Ishikawa (cell line): ENCODE data around the gene ITPR1.

Experiments used
- CEBPB ChIP-seq: IDR thresholded peaks from 2 replicates; pipeline ENCODE4 v1.6.1; 2012
- CREB1 ChIP-seq: IDR thresholded peaks from 2 replicates; pipeline ENCODE4 v1.6.1; 2012; ENCODE audit warnings: low read depth
- EGR1 ChIP-seq: IDR thresholded peaks from 2 replicates; pipeline ENCODE4 v1.6.1; 2012
- EP300 ChIP-seq: IDR thresholded peaks from 2 replicates; pipeline ENCODE4 v1.6.1; 2012; ENCODE audit warnings: borderline replicate concordance
- FOXM1 ChIP-seq: IDR thresholded peaks from 2 replicates; pipeline ENCODE4 v1.6.1; 2012; ENCODE audit warnings: low read depth, borderline replicate concordance
- NFIC ChIP-seq: IDR thresholded peaks from 2 replicates; pipeline ENCODE4 v1.6.1; 2012
- RAD21 ChIP-seq: IDR thresholded peaks from 2 replicates; pipeline ENCODE4 v1.6.1; 2012; ENCODE audit warnings: low read depth
- TAF1 ChIP-seq: IDR thresholded peaks from 2 replicates; pipeline ENCODE4 v1.6.1; 2012; ENCODE audit warnings: low read depth, mild to moderate bottlenecking
- TCF12 ChIP-seq: IDR thresholded peaks from 2 replicates; pipeline ENCODE4 v1.6.1; 2012; ENCODE audit warnings: low read depth
- TEAD4 ChIP-seq: IDR thresholded peaks from 2 replicates; pipeline ENCODE4 v1.6.1; 2012
- YY1 ChIP-seq: IDR thresholded peaks from 2 replicates; pipeline ENCODE4 v1.6.1; 2012; ENCODE audit warnings: low read depth
- ZBTB7A ChIP-seq: IDR thresholded peaks from 2 replicates; pipeline ENCODE4 v1.6.1; 2012; ENCODE audit warnings: low read depth
- TF ChIP-seq, protein P1 (sequence below): IDR thresholded peaks from 2 replicates; pipeline ENCODE4 v1.6.1; 2012; ENCODE audit warnings: low read depth, mild to moderate bottlenecking
- TF ChIP-seq, protein P2 (sequence below): IDR thresholded peaks from 2 replicates; pipeline ENCODE4 v1.6.1; 2012
- TF ChIP-seq, protein P3 (sequence below): IDR thresholded peaks from 2 replicates; pipeline ENCODE4 v1.6.1; 2012

ITPR1 gene

DNA sequence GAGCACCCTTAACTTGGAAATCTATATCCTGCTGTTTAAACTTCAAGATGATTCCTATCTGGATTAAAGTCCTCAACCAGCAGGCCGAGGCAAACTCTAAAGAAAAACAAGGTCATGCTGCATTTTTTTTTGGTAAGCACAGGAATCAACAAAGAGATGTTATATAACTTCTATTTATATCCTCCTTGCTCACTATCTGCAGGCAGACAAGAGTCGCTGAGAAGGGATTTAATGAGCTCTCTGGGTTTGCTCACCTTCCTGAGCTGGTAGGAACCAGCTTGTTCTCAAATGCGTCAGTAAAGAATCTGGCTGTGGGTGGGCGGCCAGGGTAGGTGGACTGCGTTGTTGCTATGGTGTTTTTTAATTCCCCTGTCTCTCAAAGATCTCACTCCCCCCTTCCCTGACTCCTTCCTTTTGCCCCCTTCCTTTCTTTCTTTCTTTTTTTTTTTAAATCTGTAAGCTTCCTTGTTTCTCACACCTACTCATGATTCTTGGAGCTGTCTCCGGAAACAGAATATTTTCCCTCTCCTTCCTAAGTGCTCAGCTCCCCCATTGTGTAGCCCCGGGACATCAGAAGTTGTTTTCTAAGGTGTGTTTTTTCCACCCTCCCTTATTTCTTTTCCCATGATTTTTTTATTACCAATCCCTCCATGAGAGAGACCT, 257.3 kb downstream of the ITPR1 start:
- TF ChIP-seq CEBPB (no peak), ZBTB7A (no peak), CREB1 (no peak), EP300 (no peak)
- TF ChIP-seq, protein P1, sequence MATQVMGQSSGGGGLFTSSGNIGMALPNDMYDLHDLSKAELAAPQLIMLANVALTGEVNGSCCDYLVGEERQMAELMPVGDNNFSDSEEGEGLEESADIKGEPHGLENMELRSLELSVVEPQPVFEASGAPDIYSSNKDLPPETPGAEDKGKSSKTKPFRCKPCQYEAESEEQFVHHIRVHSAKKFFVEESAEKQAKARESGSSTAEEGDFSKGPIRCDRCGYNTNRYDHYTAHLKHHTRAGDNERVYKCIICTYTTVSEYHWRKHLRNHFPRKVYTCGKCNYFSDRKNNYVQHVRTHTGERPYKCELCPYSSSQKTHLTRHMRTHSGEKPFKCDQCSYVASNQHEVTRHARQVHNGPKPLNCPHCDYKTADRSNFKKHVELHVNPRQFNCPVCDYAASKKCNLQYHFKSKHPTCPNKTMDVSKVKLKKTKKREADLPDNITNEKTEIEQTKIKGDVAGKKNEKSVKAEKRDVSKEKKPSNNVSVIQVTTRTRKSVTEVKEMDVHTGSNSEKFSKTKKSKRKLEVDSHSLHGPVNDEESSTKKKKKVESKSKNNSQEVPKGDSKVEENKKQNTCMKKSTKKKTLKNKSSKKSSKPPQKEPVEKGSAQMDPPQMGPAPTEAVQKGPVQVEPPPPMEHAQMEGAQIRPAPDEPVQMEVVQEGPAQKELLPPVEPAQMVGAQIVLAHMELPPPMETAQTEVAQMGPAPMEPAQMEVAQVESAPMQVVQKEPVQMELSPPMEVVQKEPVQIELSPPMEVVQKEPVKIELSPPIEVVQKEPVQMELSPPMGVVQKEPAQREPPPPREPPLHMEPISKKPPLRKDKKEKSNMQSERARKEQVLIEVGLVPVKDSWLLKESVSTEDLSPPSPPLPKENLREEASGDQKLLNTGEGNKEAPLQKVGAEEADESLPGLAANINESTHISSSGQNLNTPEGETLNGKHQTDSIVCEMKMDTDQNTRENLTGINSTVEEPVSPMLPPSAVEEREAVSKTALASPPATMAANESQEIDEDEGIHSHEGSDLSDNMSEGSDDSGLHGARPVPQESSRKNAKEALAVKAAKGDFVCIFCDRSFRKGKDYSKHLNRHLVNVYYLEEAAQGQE = no peak
- TF ChIP-seq, protein P2, sequence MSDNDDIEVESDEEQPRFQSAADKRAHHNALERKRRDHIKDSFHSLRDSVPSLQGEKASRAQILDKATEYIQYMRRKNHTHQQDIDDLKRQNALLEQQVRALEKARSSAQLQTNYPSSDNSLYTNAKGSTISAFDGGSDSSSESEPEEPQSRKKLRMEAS = no peak

DNA sequence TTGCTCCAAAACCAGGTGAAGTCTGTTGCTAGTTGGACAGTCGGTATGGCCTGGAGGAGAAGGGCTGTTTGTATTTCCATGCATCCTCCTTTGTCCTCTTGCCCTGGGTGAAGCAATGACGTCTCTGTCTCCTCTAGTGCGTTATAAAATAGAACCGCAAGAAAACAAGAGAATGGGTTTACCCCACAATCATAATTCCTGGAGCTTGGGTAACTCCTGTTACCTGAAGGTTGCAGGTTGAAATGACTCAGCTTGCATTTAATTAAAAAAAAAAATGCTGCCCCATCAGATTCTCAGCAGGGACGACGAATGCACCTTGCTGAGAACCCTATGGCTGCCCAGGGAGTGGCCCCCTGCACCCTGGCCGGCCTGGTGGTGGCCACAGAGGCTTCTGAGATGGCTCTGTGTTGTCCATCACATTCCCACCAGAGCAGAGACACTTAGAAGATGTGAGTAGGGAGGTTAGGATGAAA, 257.9 kb downstream of the ITPR1 start:
- TF ChIP-seq TEAD4 (no peak), EP300 (no peak)

DNA sequence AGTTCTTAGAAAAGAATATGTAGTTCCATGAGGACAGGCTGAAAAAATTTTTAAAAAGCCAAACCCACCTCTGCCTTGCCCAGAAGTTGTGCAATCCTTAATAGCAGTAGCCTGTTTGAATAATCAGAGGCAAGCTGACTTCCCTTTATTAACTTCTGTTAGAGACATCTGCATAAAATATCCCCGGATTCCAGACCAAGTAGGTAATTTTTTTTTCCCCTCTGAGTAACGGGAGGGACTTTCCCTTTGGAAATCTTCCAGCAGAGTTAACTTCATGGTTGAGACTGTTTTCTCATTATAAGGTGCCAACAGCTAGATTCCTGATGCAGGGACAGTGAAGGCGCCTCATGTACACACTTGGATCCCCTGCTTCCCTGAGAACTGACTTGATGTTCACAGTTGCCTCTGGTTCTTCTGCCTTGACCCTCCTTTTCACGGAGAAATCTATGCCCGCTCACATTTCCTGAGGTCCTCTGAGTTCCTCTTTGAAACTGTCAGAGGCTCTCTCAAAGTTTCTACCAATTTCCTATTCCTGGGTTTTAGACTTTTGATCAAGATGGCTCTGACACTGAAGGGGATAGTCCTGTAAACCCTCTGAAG, 258.5 kb downstream of the ITPR1 start:
- TF ChIP-seq NFIC (peak; percentile 34; the same call in 1 of the 2 replicates), CEBPB (peak; percentile 85)
- TF ChIP-seq, protein P2 = no peak

DNA sequence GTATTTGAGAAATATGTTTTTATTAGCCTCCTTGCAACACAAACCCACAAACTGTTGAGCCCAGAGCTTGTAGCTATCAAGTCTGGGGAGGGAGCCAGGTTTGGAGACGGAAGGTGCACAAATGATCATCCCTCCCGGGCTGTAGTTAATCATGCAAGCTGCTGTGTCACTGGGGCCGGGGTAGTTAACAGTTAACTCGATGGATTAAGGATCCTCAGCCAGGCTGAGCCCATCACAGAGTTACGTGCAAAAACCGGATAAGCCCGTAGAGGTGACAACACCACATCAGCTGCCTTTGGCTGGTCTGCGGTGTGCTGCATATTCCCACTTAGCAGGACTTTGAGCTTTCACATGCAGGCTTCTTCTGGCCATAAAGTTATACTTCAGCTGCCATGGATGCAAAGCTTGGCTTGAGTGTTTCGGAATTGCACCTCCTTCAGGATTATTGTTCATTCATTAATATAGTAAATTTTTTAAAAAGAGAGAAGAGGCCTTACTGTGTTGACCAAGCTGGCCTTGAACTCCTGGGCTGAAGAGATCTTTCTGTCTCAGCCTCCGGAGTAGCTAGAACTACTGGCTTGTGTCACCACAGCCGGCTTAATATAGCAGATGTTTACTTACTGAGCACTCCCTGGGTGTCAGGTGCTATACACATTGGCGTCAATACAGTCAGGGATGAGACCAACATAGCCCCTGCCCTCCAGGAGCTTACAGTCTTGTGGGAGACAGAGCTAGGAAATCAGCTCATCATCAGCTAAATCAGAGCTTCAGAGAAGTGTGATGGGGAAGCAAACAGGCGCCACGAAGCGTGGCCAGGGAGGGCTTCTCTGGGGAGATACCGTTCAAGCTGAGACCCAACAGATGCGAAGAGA, 259.3 kb downstream of the ITPR1 start:
- TF ChIP-seq, protein P1 = no peak
- no peak for TF ChIP-seq TAF1
- TF ChIP-seq RAD21 = no peak

DNA sequence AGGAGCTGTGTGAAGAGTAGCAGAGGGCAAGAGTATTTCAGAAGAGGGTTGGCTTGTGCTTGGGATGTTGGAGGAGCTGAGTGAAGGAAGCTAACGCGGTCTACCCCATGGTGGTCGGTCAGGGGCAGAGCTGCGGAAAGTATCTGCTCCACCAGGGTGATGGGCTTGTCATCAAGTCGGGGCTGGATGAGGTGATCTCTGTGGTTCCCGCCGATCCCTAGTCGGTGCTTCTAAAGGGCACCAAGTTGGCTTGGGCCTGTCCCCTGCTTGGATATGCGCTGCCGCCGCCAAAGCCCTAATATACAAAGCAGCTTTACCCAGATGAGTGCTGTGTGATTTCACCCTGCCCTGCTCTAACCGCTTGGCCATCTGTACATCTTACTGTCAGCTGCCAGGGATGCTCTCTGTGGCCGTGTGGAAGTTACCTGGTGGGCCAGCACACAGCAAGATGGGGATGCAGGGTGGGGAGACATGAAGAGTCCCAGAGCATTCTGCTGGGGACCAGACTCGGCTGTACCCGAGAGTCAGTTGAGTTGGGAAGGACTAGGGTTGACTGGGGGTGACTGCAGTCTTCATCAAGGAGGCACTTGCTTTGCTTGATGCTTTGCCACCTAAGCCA, 260.0 kb downstream of the ITPR1 start:
- no peak for TF ChIP-seq EP300
- TF ChIP-seq, protein P3, sequence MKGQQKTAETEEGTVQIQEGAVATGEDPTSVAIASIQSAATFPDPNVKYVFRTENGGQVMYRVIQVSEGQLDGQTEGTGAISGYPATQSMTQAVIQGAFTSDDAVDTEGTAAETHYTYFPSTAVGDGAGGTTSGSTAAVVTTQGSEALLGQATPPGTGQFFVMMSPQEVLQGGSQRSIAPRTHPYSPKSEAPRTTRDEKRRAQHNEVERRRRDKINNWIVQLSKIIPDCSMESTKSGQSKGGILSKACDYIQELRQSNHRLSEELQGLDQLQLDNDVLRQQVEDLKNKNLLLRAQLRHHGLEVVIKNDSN = no peak
- no peak for TF ChIP-seq RAD21
- TF ChIP-seq, protein P1 = no peak
- no peak for TF ChIP-seq CEBPB
- TF ChIP-seq YY1 = no peak
- no peak for TF ChIP-seq CREB1
- TF ChIP-seq, protein P2 = no peak
- TF ChIP-seq EGR1 = no peak
- TF ChIP-seq TCF12 = no peak
- no peak for TF ChIP-seq ZBTB7A
- no peak for TF ChIP-seq NFIC
- no peak for TF ChIP-seq TEAD4
- no peak for TF ChIP-seq TAF1
- no peak for TF ChIP-seq FOXM1
